ENCODE results near the gene KIF15.
"Not testable (repeated sequence)": the region's sequence is repeated elsewhere in the genome, so short reads cannot be mapped to it uniquely, and the experiment has no call there.

The KIF15 gene, protein sequence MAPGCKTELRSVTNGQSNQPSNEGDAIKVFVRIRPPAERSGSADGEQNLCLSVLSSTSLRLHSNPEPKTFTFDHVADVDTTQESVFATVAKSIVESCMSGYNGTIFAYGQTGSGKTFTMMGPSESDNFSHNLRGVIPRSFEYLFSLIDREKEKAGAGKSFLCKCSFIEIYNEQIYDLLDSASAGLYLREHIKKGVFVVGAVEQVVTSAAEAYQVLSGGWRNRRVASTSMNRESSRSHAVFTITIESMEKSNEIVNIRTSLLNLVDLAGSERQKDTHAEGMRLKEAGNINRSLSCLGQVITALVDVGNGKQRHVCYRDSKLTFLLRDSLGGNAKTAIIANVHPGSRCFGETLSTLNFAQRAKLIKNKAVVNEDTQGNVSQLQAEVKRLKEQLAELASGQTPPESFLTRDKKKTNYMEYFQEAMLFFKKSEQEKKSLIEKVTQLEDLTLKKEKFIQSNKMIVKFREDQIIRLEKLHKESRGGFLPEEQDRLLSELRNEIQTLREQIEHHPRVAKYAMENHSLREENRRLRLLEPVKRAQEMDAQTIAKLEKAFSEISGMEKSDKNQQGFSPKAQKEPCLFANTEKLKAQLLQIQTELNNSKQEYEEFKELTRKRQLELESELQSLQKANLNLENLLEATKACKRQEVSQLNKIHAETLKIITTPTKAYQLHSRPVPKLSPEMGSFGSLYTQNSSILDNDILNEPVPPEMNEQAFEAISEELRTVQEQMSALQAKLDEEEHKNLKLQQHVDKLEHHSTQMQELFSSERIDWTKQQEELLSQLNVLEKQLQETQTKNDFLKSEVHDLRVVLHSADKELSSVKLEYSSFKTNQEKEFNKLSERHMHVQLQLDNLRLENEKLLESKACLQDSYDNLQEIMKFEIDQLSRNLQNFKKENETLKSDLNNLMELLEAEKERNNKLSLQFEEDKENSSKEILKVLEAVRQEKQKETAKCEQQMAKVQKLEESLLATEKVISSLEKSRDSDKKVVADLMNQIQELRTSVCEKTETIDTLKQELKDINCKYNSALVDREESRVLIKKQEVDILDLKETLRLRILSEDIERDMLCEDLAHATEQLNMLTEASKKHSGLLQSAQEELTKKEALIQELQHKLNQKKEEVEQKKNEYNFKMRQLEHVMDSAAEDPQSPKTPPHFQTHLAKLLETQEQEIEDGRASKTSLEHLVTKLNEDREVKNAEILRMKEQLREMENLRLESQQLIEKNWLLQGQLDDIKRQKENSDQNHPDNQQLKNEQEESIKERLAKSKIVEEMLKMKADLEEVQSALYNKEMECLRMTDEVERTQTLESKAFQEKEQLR (N-terminal part only)

DNA sequence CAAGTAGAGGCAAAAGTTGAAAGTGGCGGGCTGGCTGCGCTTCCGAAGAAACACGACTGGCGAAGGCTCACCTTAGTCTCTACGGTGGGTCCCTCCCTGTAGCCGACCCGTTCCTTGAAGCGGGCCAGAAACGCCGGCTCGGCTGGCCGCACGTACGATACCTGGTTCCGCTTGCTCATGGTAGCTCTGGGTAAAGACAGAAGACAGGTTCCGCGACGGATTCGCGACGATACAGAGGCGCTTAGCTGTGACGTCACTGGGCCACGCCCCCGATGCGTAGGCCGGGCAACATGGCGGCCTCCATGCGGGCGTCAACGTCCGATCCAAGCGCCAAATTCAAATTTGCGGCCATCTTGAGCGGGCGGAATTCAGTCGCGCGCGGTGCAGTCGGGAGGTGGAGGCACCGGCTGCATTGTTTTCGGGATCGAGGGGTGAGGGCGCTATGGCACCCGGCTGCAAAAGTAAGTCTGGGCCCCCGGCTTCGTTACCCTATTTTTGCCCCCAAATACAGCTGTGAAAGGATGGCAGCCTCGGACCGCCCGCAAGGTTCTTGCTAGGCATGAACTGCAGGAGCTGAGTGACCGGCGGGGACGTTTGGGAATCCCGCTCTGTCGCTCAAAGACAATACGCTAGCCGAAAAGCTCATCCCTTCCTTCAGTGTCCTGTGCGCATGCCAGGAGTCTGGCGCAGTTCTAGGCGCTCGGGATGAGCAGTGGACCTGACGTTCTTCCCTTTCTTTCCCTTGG, at the start of gene KIF15, which contains the start of gene KIAA1143:
KIF15 (plus strand) TSS at position 371 of the 746 bp plus-strand sequence; CDS start at position 443, 72 bp downstream.
KIAA1143 (minus strand) TSS at position 196 of the 746 bp plus-strand sequence; CDS start at position 179, 17 bp downstream.
- peak; percentile 99 for DNase-seq

GRCh38 chr3:44712455-44713075, 49.0 kb upstream of the KIF15 start, which contains the start of gene ZNF502:
ZNF502 (plus strand) TSS chr3:44712660; CDS start chr3:44720262, 7,602 bp downstream.
- peak; percentile 62 for DNase-seq

DNA sequence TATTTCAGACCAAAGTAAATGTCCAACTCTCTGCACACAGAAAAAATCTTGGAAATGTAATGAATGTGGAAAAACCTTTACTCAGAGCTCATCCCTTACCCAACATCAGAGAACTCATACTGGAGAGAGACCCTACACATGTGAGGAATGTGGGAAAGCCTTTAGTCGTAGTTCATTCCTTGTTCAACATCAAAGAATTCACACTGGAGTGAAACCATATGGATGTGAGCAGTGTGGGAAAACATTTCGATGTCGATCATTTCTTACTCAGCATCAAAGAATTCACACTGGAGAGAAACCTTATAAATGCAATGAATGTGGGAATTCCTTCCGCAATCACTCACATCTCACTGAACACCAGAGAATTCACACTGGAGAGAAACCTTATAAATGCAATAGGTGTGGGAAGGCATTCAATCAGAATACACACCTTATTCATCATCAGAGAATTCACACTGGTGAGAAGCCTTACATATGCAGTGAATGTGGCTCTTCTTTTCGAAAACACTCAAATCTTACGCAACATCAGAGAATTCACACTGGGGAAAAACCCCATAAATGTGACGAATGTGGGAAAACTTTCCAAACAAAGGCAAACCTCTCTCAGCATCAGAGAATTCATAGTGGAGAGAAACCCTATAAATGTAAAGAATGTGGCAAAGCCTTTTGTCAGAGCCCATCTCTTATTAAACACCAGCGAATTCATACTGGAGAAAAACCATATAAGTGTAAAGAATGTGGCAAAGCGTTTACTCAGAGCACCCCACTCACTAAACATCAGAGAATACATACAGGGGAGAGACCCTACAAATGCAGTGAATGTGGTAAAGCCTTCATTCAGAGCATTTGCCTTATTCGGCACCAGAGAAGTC, 40.1 kb upstream of the KIF15 start:
- DNase-seq: no peak

GRCh38 chr3:44722103-44722401, 39.5 kb upstream of the KIF15 start:
- DNase-seq: no peak

GRCh38 chr3:44729384-44729910, 32.1 kb upstream of the KIF15 start, which contains the start of gene ZNF501:
ZNF501 (plus strand) TSS chr3:44729635; CDS start chr3:44734422, 4,787 bp downstream.
- peak; percentile 85 for DNase-seq

GRCh38 chr3:44734646-44735168, 26.9 kb upstream of the KIF15 start:
- DNase-seq: no peak

- no peak for DNase-seq
Observed at GRCh38 chr3:44761101-44761423, 532 bp upstream of the KIF15 start.

- no peak for DNase-seq
Observed at GRCh38 chr3:44762170-44762677, 630 bp downstream of the KIF15 start.

DNA sequence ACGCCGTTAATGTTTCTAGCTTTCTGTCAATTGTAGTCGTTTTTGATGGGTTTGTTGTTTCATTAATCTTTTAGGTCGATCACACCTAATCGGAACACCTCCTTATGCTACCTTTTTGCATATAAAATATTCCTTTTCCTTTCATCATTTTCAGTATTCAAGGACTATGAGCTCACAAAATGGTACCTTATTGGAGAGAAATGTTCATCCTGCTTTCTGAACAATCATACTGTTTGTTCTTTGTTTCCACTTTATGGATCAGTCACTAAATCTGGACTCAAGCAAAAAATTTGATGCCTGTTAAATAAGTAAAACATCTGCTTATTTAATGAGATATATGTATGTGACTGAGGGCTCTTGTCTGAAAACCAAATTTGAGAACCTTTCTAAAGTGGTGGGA, 1.1 kb downstream of the KIF15 start:
- no peak for DNase-seq

DNA sequence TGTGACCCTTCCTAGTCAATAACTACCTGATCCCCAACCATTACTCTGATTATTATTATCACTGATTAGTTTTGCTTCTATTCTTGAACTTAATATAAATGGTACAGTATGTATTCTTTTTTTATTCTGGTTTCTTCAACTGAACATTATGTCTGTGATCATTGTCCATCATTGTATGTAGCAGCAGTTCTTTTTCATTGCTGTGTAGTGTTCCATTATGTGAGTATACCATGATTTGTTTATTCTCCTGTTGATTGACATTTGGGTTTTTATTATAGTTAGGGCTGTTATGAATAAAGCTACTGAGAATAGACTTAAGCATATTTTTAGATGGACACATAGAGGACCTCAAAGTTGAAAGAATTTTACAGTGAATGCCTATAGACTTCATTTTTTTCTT, 2.7 kb downstream of the KIF15 start:
- DNase-seq: no peak

GRCh38 chr3:44771424-44772098, 10.0 kb downstream of the KIF15 start:
- DNase-seq: no peak

- no peak for DNase-seq
Observed at GRCh38 chr3:44772099-44772442, 10.5 kb downstream of the KIF15 start.

DNA sequence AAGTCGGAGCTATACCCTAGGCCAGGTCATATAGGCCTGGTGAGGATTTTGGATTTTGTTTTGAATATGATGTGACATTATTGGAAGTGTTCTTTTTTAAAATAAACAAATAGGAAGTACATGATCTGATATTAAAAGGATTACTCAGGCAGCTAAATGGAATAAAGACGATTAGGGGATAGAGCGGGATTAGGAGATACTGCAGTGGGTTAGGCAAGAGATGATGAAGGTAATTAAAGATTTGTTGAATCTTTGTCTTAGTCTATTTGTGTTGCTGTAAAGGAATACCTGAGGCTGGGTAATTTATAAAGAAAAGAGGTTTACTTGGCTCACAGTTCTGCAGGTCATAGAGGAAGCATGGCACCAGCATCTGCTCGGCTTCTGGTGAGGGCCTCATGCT, 21.3 kb downstream of the KIF15 start:
- DNase-seq: no peak

DNA sequence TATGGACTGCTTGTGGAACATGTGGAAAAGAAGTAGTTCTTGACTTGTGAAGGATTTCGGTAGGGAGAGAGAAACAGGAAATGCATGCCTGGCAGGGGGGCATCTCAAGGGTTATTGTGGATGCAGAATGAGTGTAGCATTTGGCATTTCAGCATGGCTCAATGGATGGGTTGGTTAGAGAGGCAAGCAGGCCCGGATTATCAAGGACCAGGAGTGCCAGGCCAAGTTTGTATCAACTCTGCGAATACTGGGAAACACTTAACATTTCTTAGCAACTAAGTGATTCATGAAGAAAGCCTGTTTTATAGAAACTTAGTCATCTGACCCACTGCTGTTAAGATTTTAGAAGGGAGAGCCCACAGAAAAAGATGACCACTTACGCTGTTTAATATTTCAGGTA, 33.6 kb downstream of the KIF15 start:
- no peak for DNase-seq

GRCh38 chr3:44802011-44802410, 40.4 kb downstream of the KIF15 start:
- no peak for DNase-seq

GRCh38 chr3:44803298-44803697, 41.7 kb downstream of the KIF15 start:
- DNase-seq: no peak

- no peak for DNase-seq
Observed at GRCh38 chr3:44805960-44806359, 44.4 kb downstream of the KIF15 start.

DNA sequence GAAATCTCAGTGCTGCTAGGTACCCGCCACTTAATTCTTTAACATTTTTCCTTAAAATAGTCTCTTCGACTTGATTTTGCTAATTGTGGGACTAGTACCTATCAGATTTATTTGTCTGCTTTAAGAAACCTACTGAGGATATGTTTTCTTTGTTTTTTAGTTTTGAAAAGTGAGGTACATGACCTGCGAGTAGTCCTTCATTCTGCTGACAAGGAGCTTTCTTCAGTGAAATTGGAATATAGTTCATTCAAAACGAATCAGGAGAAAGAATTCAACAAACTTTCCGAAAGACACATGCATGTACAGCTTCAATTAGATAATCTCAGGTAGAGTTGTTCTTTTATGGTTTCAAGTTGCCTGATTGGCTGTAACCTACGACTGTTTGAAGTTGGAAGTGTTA, 53.2 kb downstream of the KIF15 start:
- DNase-seq: no peak

DNA sequence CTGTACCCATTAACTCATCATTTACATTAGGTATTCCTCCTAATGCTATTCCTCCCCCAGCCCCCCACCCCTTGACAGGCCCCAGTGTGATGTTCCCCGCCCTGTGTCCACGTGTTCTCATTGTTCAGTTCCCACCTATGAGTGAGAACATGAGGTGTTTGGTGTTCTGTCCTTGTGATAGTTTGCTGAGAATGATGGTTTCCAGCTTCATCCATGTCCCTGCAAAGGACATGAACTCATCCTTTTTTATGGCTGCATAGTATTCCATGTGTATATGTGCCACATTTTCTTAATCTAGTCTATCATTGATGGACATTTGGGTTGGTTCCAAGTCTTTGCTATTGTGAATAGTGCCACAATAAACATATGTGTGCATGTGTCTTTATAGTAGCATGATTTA, 54.7 kb downstream of the KIF15 start:
- DNase-seq: not testable (repeated sequence)
